H9 (cell line): ENCODE results near the gene C19orf25. TPM values are rescaled to one million over a fixed set of nuclear protein-coding genes. Genes with fewer than 3 reads are reported as not detected.

Experiments
- DNase-seq: peaks from one replicate; pipeline ENCODE4 v3.0.0-alpha.2; 2017
- H2AFZ ChIP-seq: one replicate; pipeline ENCODE4 v1.6.1; 2013; ENCODE audit warnings: mild to moderate bottlenecking, low read length, control low read depth, moderate library complexity
- H2AK5ac ChIP-seq: 2 replicates; pipeline ENCODE4 v1.6.1; 2013; ENCODE audit warnings: low read length, control low read depth, mixed read lengths; ENCODE audit not compliant: insufficient read length
- H2BK120ac ChIP-seq: one replicate; pipeline ENCODE4 v1.6.1; 2013; ENCODE audit warnings: low read depth, mild to moderate bottlenecking, low read length, control low read depth, inconsistent platforms; ENCODE audit not compliant: poor library complexity, severe bottlenecking
- H2BK12ac ChIP-seq: 2 replicates; pipeline ENCODE4 v1.6.1; 2013; ENCODE audit warnings: low read length, control low read depth, mixed read lengths, low read depth; ENCODE audit not compliant: insufficient read length
- H2BK15ac ChIP-seq: 2 replicates; pipeline ENCODE4 v1.6.1; 2013; ENCODE audit warnings: low read depth, low read length, control low read depth
- H2BK20ac ChIP-seq: one replicate; pipeline ENCODE4 v1.6.1; 2013; ENCODE audit warnings: low read depth, mild to moderate bottlenecking, low read length, control low read depth, inconsistent platforms; ENCODE audit not compliant: poor library complexity, severe bottlenecking
- H2BK5ac ChIP-seq: 2 replicates; pipeline ENCODE4 v1.6.1; 2013; ENCODE audit warnings: low read length, control low read depth, mixed read lengths; ENCODE audit not compliant: insufficient read length
- H3K14ac ChIP-seq: 2 replicates; pipeline ENCODE4 v1.6.1; 2013; ENCODE audit warnings: low read length, control low read depth; ENCODE audit not compliant: insufficient read depth
- H3K18ac ChIP-seq: 2 replicates; pipeline ENCODE4 v1.6.1; 2013; ENCODE audit warnings: low read depth, mild to moderate bottlenecking, mixed read lengths, low read length, control low read depth; ENCODE audit not compliant: insufficient read length
- H3K23ac ChIP-seq: 2 replicates; pipeline ENCODE4 v1.6.1; 2013; ENCODE audit warnings: low read length, control low read depth, mixed read lengths, low read depth; ENCODE audit not compliant: insufficient read length
- H3K23me2 ChIP-seq: 2 replicates; pipeline ENCODE4 v1.6.1; 2013; ENCODE audit warnings: low read depth, mild to moderate bottlenecking, mixed read lengths, low read length, control low read depth; ENCODE audit not compliant: insufficient read length, poor library complexity, severe bottlenecking
- H3K27ac ChIP-seq: 2 replicates; pipeline ENCODE4 v1.5.1; 2013; ENCODE audit warnings: low read length, control low read depth, mixed read lengths, low read depth; ENCODE audit not compliant: insufficient read length
- H3K27me3 ChIP-seq: 2 replicates; pipeline ENCODE4 v1.6.1; 2013; ENCODE audit warnings: low read length, control low read depth, inconsistent platforms; ENCODE audit not compliant: insufficient read depth
- H3K4ac ChIP-seq: 2 replicates; pipeline ENCODE4 v1.6.1; 2013; ENCODE audit warnings: low read depth, mild to moderate bottlenecking, control low read depth, inconsistent platforms, low read length, moderate library complexity
- H3K4me1 ChIP-seq: 2 replicates; pipeline ENCODE4 v1.6.1; 2013; ENCODE audit warnings: low read length, control low read depth, inconsistent platforms; ENCODE audit not compliant: insufficient read depth
- H3K4me2 ChIP-seq: 2 replicates; pipeline ENCODE4 v1.6.1; 2013; ENCODE audit warnings: low read length, control low read depth, mixed read lengths; ENCODE audit not compliant: insufficient read length, insufficient read depth
- H3K56ac ChIP-seq: 2 replicates; pipeline ENCODE4 v1.6.1; 2013; ENCODE audit warnings: low read depth, mild to moderate bottlenecking, mixed read lengths, low read length, control low read depth; ENCODE audit not compliant: insufficient read length
- H3K79me1 ChIP-seq: 2 replicates; pipeline ENCODE4 v1.6.1; 2013; ENCODE audit warnings: low read depth, mild to moderate bottlenecking, moderate library complexity, low read length, control low read depth, inconsistent platforms; ENCODE audit not compliant: insufficient read depth, poor library complexity, severe bottlenecking
- H3K79me2 ChIP-seq: 2 replicates; pipeline ENCODE4 v1.6.1; 2013; ENCODE audit warnings: low read length, control low read depth, inconsistent platforms; ENCODE audit not compliant: insufficient read depth
- H3K9ac ChIP-seq: 2 replicates; pipeline ENCODE4 v1.6.1; 2013; ENCODE audit warnings: low read length, control low read depth, mixed read lengths; ENCODE audit not compliant: insufficient read length; ENCODE audit errors: extremely low read depth
- H3K9me3 ChIP-seq: one replicate; pipeline ENCODE4 v1.6.1; 2013; ENCODE audit warnings: low read depth, low read length, inconsistent platforms; ENCODE audit not compliant: control insufficient read depth
- H3T11ph ChIP-seq: one replicate; pipeline ENCODE4 v1.6.1; 2013; ENCODE audit warnings: mild to moderate bottlenecking, low read length, control low read depth, inconsistent platforms
- H4K20me1 ChIP-seq: one replicate; pipeline ENCODE4 v1.6.1; 2013; ENCODE audit not compliant: control insufficient read depth, insufficient read length, insufficient read depth
- H4K5ac ChIP-seq: 2 replicates; pipeline ENCODE4 v1.6.1; 2013; ENCODE audit warnings: low read depth, mild to moderate bottlenecking, mixed read lengths, low read length, control low read depth; ENCODE audit not compliant: insufficient read length
- H4K8ac ChIP-seq: replicated peaks from 2 replicates; pipeline ENCODE4 v1.6.1; 2013; ENCODE audit warnings: low read length, control low read depth, mixed read lengths, low read depth; ENCODE audit not compliant: insufficient read length
- H4K91ac ChIP-seq: 2 replicates; pipeline ENCODE4 v1.6.1; 2013; ENCODE audit warnings: low read depth, mild to moderate bottlenecking, moderate library complexity, mixed read lengths, low read length, control low read depth; ENCODE audit not compliant: insufficient read length
- H3K27ac Mint-ChIP-seq, 3 experiments: 2 replicates in 2 of 3; 3 replicates in 1 of 3; pipeline ENCODE4 v1.8.0; 2020 to 2021; ENCODE audit warnings: mixed read lengths in 3 of 3, mild to moderate bottlenecking in 1 of 3, moderate library complexity in 1 of 3
- H3K27me3 Mint-ChIP-seq: 2 replicates; pipeline ENCODE4 v1.8.0; 2021; ENCODE audit warnings: low read depth, mild to moderate bottlenecking, moderate library complexity, mixed read lengths
- H3K36me3 Mint-ChIP-seq, 3 experiments: 2 replicates in 2 of 3; 3 replicates in 1 of 3; pipeline ENCODE4 v1.8.0; 2020 to 2021; ENCODE audit warnings: low read depth in 3 of 3, mixed read lengths in 3 of 3; ENCODE audit not compliant: insufficient read depth in 1 of 3
- H3K4me1 Mint-ChIP-seq, 2 experiments: 2 replicates each; pipeline ENCODE4 v1.8.0; 2020; ENCODE audit warnings: mixed read lengths in 2 of 2
- H3K4me3 Mint-ChIP-seq, 2 experiments: 2 replicates in 1 of 2; 3 replicates in 1 of 2; pipeline ENCODE4 v1.8.0; 2020 to 2021; ENCODE audit warnings: mild to moderate bottlenecking in 2 of 2, mixed read lengths in 2 of 2, moderate library complexity in 1 of 2
- H3K9me3 Mint-ChIP-seq, 2 experiments: 2 replicates in 1 of 2; 3 replicates in 1 of 2; pipeline ENCODE4 v1.8.0; 2020; ENCODE audit warnings: mild to moderate bottlenecking in 2 of 2, mixed read lengths in 2 of 2, moderate library complexity in 1 of 2
- WGBS: extraction: QIAGEN DNeasy Blood & Tissue Kit; methylation state at CpG from one replicate; pipeline ENCODE4 v1.1.7; 2013; ENCODE audit warnings: missing lambda C conversion rate, low lambda C conversion rate, mixed read lengths; ENCODE audit not compliant: insufficient read length; ENCODE audit errors: extremely low coverage; 5-methylcytosine and 5-hydroxymethylcytosine counted together
- total RNA-seq: library from RNA; stranded (reverse); gene quantifications from 2 replicates; pipeline ENCODE4 v1.2.1, GENCODE V29; 2021
- TF ChIP-seq, protein P1 (sequence below): fragments of 200-600 bp; sonication (generic); conservative IDR thresholded peaks from 3 replicates; pipeline ENCODE4 v1.8.0; 2021; ENCODE audit warnings: antibody characterized with exemption, mild to moderate bottlenecking

C19orf25 gene
- total RNA-seq, 1 experiment from 2014 or later: 36.8 TPM

- Histone ChIP-seq H3K56ac (no peak overlapping the region), H4K91ac (no peak overlapping the region), H3K27me3 (no peaks in the 10 kb centered on the region), H3K9me3 (no peaks in the 10 kb centered on the region), H2BK12ac (no peak overlapping the region), H3K23ac (no peak overlapping the region), H3K4ac (no peak overlapping the region), H2BK120ac (no peak overlapping the region), H2BK5ac (no peak overlapping the region), H2BK20ac (no peak overlapping the region), H3K4me1 (no peaks in the 10 kb centered on the region), H4K20me1 (no peaks in the 10 kb centered on the region), H4K5ac (no peak overlapping the region), H2AK5ac (no peak overlapping the region), H3T11ph (no peak overlapping the region), H3K27ac (no peak overlapping the region), H2AFZ (no peak overlapping the region), H3K23me2 (peaks cover 5% of the 10 kb centered on the region), H3K9ac (no peak overlapping the region), H4K8ac (no peak overlapping the region), H3K79me2 (peaks cover 11% of the 10 kb centered on the region; the same call in 1 of the 2 replicates), H3K18ac (no peak overlapping the region), H2BK15ac (no peak overlapping the region), H3K79me1 (peaks cover 12% of the 10 kb centered on the region), H3K4me2 (no peak overlapping the region), H3K14ac (no peak overlapping the region)
- WGBS: no CpG with 5 or more reads among the region's 8 CpGs
- H3K36me3 Mint-ChIP-seq: peaks cover 35 to 58% (median 53%) of the 10 kb centered on the region in 3 experiments
- H3K9me3 Mint-ChIP-seq: no peaks in the 10 kb centered on the region
- peak overlapping the region; percentile 96 to 98 for H3K4me3 Mint-ChIP-seq
- no peaks in the 10 kb centered on the region; the same call in 1 of the 2 replicates for H3K27me3 Mint-ChIP-seq
- no peak for DNase-seq
- TF ChIP-seq, protein P1, sequence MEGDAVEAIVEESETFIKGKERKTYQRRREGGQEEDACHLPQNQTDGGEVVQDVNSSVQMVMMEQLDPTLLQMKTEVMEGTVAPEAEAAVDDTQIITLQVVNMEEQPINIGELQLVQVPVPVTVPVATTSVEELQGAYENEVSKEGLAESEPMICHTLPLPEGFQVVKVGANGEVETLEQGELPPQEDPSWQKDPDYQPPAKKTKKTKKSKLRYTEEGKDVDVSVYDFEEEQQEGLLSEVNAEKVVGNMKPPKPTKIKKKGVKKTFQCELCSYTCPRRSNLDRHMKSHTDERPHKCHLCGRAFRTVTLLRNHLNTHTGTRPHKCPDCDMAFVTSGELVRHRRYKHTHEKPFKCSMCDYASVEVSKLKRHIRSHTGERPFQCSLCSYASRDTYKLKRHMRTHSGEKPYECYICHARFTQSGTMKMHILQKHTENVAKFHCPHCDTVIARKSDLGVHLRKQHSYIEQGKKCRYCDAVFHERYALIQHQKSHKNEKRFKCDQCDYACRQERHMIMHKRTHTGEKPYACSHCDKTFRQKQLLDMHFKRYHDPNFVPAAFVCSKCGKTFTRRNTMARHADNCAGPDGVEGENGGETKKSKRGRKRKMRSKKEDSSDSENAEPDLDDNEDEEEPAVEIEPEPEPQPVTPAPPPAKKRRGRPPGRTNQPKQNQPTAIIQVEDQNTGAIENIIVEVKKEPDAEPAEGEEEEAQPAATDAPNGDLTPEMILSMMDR: no peak
- H3K27ac Mint-ChIP-seq: peak overlapping the region in 2 of 3 experiments; percentile 44 to 55; a peak in 2 of 7 replicates
- H3K4me1 Mint-ChIP-seq: peaks cover 0 to 20% of the 10 kb centered on the region in 2 experiments
These were observed 41.4 kb downstream of the C19orf25 start for GRCh38 chr19:1437609-1438008.
